GM21529 (cell line): Measurements from ENCODE around the gene FLOT2.
"Not testable (repeated sequence)": the region's sequence is repeated elsewhere in the genome, so short reads cannot be mapped to it uniquely, and the experiment has no call there.

Experiments used
- ATAC-seq: cut with Tn5 transposase; IDR thresholded peaks from one replicate; pipeline ENCODE4 v1.9.1; 2021; ENCODE audit not compliant: unreplicated experiment

Gene FLOT2

GRCh38 chr17:28896884-28897768 is at the start of gene FLOT2:
FLOT2 (minus strand) TSS chr17:28897733; CDS start chr17:28897574, 159 bp downstream.
- no peak for ATAC-seq

- no peak for ATAC-seq
Observed at GRCh38 chr17:28946239-28946638, 48.7 kb upstream of the FLOT2 start.

- ATAC-seq = no peak
Observed at GRCh38 chr17:28944862-28945741, 47.6 kb upstream of the FLOT2 start.

GRCh38 chr17:28944343-28944742 is 46.8 kb upstream of the FLOT2 start:
- ATAC-seq = no peak

DNA sequence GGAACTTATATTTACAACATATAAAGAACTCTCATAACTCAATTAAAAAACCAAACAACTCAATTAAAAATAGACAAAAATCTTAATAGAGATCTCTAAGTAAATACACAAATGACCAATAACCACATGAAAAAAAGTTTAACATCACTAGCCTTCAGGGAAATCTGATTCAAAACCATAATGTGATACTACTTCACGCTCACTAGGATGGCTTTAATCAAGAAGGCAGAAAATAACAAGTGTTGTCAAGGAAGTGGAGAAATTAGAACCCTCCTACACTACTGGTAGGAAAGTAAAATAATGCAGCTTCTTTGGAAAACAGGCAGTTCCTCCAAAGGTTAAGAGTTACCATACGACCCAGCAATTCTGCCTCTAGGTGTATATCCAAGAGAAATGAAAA is 45.4 kb upstream of the FLOT2 start:
- ATAC-seq = no peak

DNA sequence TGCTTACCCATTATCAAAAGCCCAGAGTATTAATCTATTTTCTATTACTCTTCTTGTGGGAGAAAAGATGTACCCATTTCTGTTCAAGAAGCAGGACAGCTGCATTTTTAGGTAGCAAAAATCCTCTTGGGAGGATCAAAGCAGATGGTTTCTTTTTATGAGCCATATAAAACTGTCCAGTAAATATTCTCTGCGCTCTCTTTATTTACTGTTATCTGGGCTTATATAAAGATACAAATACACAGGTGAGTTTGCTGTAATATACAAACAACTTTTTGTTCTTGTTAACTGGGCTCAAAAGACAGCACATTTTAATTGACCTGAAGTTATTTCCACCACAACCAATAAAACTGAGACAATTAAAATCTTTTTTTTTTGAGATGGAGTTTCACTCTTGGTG is 43.7 kb upstream of the FLOT2 start:
- ATAC-seq = no peak

- ATAC-seq = no peak
Observed at GRCh38 chr17:28940675-28941074, 43.1 kb upstream of the FLOT2 start.

DNA sequence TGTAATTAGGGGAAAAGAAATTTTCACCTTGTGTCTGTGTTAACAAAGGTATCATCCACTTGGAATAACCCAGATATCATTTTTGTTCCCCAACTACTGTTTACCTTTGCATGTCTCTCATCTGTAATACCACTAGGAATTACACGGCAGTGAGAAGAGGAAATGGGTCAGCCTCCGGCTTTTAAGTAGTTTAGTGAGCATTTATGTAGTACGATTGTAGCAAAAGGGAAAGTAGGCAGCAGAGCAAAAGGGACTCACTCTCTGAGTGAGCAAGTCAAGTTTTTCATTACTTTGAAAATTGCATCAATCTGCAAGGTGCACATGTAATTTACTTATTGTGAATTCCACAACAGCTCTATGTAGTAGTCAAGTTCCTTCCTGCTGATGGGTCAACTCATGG is 42.6 kb upstream of the FLOT2 start:
- ATAC-seq = no peak

DNA sequence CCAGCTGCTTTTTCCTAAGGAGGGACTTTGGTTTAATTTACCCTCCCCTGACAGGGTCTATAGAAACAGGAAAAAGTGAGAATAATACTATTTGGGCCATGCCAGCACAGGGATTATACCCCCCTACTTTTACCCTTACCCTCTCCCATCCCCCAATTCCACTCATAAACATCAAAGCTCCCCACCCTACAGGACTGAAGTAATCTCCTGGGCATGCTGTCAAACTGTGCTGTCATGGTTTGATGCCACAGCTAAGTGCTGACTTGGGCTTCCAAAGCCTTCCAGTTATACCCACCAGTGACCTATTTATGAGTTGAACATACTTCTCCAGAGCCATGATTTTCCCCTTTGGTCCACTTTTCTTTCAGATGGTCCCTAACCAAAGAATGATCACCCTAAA is 41.0 kb upstream of the FLOT2 start:
- no peak for ATAC-seq

DNA sequence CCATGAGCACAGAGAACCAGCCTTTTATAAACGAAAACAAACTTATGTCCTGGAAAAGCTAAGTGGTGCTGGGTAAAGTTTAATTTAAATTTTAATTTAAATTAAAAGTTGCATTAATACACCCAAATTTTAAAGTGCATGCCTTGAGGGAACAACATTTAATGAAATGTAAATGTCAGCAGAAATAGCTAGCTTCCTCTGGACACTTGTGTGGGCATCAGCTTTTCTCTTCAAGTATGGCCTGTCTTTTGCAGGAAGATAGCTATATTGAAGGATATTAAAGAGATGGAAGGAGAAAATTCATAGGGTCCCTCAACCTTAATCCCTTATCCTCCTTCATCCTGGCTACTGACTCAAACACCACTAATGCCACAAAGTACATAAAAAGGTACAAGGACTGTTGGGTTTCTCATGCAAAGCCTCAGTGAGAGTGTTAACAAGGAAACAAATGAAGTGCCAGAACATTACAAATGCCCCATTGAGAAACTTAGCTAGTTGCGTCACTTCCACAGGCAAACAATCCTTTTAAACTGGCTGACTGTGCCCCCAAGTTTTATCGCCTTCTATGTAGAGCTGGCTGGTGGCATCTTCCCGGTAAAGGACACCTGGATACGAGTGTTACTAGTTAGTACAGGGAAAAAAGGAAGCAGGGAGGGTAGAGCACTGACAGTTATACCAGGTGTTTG is 39.7 kb upstream of the FLOT2 start:
- no peak for ATAC-seq

GRCh38 chr17:28935744-28936460 is 38.4 kb upstream of the FLOT2 start:
- ATAC-seq = no peak

DNA sequence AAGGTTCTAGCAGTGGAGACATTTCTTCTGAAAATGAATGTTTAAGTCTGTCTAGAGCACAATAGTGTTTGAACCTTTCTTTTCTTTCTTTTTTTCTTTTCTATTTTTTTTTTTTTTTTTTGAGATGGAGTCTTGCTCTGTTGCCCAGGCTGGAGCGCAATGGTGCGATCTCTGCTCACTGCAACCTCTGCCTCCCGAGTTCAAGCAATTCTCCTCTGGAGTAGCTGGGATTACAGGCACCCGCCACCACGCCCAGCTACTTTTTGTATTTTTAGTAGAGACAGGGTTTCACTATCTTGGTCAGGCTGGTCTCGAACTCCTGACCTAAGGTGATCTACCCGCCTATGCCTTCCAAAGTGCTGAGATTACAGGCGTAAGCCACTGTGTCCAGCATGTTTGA is 37.0 kb upstream of the FLOT2 start:
- ATAC-seq = not testable (repeated sequence)

GRCh38 chr17:28929787-28930186 is 32.3 kb upstream of the FLOT2 start:
- no peak for ATAC-seq

DNA sequence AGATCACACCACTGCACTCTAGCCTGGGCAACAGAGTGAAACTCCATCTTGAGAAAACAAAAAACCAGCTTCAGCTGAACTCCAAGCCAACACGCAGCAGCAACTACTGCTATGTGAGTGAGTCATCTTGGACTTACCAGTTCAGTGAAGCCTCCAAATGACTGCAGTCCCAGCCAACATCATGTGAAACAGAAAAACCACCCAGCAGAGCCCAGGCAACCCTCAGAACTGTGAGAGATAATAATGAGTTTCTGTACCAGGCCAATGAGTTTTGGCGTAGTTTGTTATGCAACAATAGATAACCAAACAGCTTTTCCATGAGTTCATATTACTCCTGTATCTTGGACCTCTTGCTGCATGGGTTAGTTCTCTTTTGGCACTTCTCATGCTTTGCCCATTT is 30.5 kb upstream of the FLOT2 start:
- no peak for ATAC-seq

DNA sequence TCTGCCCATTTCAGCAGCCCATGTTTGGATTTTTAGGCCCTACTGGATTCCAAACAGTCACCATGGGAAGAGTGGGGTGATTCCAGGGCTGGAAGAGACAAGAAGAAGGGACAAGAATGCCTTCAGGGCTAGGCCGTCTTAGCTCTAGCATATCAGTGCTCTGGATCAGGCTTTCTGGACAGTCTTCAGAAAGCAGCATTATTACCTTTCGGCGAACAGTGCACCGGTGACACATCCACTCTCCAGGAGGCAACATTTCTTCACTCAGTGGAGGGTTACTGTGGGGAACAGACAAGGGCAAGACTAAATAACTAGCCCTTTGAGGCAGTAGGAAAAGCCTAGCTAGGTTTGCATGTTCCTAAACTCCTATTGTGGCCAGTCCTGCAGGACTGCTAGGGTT is 29.3 kb upstream of the FLOT2 start:
- no peak for ATAC-seq

DNA sequence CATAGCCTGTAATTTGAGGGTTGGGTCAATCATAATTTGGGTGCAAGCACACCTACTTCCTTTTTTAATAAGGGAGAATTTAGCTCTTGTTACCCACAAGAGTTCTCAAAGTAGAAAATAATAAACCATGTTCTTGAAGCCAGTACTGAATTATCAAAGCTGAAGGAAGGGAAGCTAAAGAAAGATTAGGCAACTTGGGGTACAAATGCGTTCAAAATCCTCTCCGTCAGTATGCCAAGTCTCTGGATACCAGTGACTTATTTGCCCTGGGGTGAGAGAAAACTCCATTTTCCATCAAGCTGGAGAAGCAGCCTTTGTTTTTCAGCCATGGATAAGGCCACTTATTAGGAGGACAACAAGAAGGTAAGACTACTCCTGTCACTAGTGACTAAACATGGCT is 28.8 kb upstream of the FLOT2 start:
- no peak for ATAC-seq

- no peak for ATAC-seq
Observed at GRCh38 chr17:28925912-28926365, 28.4 kb upstream of the FLOT2 start.

DNA sequence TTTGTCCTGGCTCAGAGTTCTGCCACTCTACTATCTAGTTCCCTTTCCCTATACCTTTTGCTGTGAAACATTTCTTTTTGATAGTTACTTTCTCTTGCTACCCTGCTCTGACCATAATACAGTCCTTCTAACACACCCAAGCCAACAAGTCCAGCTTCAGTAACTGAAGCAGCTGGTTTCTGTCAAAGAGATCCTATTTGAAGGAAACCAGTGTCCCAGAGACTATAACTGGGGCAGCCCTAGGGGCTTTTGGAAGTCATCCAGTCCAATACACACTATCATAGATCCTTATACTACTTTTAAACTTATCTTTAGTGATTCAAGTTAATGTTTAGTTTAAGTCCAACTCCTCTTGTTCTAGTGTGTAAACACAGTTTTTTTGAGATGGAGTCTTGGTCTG is 22.7 kb upstream of the FLOT2 start:
- ATAC-seq = no peak

DNA sequence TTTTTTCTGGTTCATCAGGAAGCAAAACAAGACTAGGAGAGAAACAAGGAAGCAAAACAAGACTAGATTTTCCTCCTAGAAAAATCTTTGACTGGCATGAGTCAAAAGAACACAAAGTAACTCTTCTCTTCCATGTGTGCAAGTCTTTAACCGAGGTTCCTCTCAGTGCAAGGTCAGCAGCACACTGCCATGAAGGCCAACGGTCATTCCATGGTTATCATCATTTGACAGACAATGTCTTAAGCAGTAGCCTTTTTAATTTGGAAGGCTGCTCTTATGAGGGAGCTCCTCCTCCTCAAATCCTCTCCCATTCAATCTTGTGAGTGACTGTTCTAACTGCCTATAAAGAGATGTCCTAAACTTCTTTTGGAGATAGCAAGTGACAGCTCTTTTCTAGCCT is 20.8 kb upstream of the FLOT2 start:
- no peak for ATAC-seq

DNA sequence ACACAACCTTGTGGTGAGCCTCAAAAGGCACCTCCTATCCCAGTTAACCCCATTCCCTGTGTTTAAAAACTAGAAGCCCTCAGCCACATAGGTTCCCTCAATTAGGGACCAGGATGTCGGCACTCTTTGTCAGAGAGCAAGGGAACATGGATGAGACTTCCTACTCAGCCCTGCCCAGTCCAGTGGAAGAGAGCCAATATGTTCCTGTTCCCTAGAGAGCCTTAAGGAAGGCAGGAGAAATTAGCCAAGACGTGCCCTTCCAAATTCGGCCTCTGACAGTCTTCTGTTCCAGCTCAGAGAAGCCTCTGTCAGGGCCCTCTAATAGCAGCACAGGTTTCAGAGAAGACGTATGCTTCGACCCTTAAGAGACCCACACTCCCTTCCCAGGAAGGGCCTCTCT is 19.9 kb upstream of the FLOT2 start:
- no peak for ATAC-seq

GRCh38 chr17:28917029-28917428 is 19.5 kb upstream of the FLOT2 start:
- ATAC-seq = no peak
